ENCODE results near the gene CNNM1. TPM values are rescaled to one million over a fixed set of nuclear protein-coding genes. Genes with fewer than 3 reads are reported as not detected.
A peak's percentile ranks its signal among the peaks of the same experiment; 100 is the strongest.

Gene CNNM1
- total RNA-seq, 1 experiment from 2014 or later, result not detected

- H3K4me2 ChIP-seq, result no peak overlapping the region
Observed at GRCh38 chr10:99285881-99286280, 43.3 kb upstream of the CNNM1 start.

GRCh38 chr10:99290306-99290705 lies 38.9 kb upstream of the CNNM1 start:
- BruUV-seq (replicated peaks), result no TSS peak

More at GRCh38 chr10:99285881-99286280, 43.3 kb upstream of the CNNM1 start:
- no peaks in the 10 kb centered on the region for H3K36me3 ChIP-seq (ENCODE audit: low read depth)
- no peak overlapping the region for H3K27ac ChIP-seq
- no peak overlapping the region for H3K4me3 ChIP-seq
- intact Hi-C loops (cut with micrococcal nuclease; ENCODE audit: unreplicated experiment), result no loop called here
- no peak for DNase-seq
- H3K4me1 ChIP-seq (replicated peaks; ENCODE audit: insufficient read depth), result no peaks in the 10 kb centered on the region
- no TSS peak for BruUV-seq (replicated peaks)
- no peak overlapping the region for H2AFZ ChIP-seq
- no peaks in the 10 kb centered on the region for H4K20me1 ChIP-seq (ENCODE audit: insufficient read depth)
- H3F3A ChIP-seq (ENCODE audit: insufficient read depth, low read depth), result no peaks in the 10 kb centered on the region
- no peaks in the 10 kb centered on the region for H3K79me2 ChIP-seq (ENCODE audit: low read depth)
- no peaks in the 10 kb centered on the region for H3K27me3 ChIP-seq (ENCODE audit: insufficient read depth, low read depth)
- TF ChIP-seq CTCF (conservative IDR thresholded peaks at IDR 0.05) (no peak), EZH2 (IDR thresholded peaks at IDR 0.05; ENCODE audit: low read depth) (no peak)
- H3K9me3 ChIP-seq (ENCODE audit: insufficient read depth, low read depth), result no peaks in the 10 kb centered on the region
- POLR2A ChIA-PET (ENCODE audit: unreplicated experiment), result no interaction called here
- H3K9me2 ChIP-seq (ENCODE audit: insufficient read depth), result no peaks in the 10 kb centered on the region
- CTCF ChIA-PET, result no interaction called here

GRCh38 chr10:99292159-99292558 lies 37.0 kb upstream of the CNNM1 start:
- Histone ChIP-seq H3K4me2 (no peak overlapping the region), H3K4me1 (replicated peaks; ENCODE audit: insufficient read depth) (no peaks in the 10 kb centered on the region), H2AFZ (no peak overlapping the region), H3F3A (ENCODE audit: insufficient read depth, low read depth) (no peaks in the 10 kb centered on the region), H3K79me2 (ENCODE audit: low read depth) (no peaks in the 10 kb centered on the region), H3K27ac (no peak overlapping the region), H3K9me3 (ENCODE audit: insufficient read depth, low read depth) (no peaks in the 10 kb centered on the region), H3K27me3 (ENCODE audit: insufficient read depth, low read depth) (no peaks in the 10 kb centered on the region), H3K9me2 (ENCODE audit: insufficient read depth) (no peaks in the 10 kb centered on the region), H4K20me1 (ENCODE audit: insufficient read depth) (no peaks in the 10 kb centered on the region), H3K4me3 (no peak overlapping the region), H3K36me3 (ENCODE audit: low read depth) (no peaks in the 10 kb centered on the region)
- TF ChIP-seq CTCF (conservative IDR thresholded peaks at IDR 0.05) (no peak), EZH2 (IDR thresholded peaks at IDR 0.05; ENCODE audit: low read depth) (no peak)
- no TSS peak for BruUV-seq (replicated peaks)
- DNase-seq, result peak in 1 of 2 experiments; percentile 36
- POLR2A ChIA-PET (ENCODE audit: unreplicated experiment), result no interaction called here
- CTCF ChIA-PET, result no interaction called here
- intact Hi-C loops (cut with micrococcal nuclease; ENCODE audit: unreplicated experiment), result no loop called here

More at GRCh38 chr10:99290306-99290705, 38.9 kb upstream of the CNNM1 start:
- Histone ChIP-seq H3K4me1 (replicated peaks; ENCODE audit: insufficient read depth) (no peaks in the 10 kb centered on the region), H3K27me3 (ENCODE audit: insufficient read depth, low read depth) (no peaks in the 10 kb centered on the region), H3K4me3 (no peak overlapping the region), H2AFZ (no peak overlapping the region), H3K4me2 (no peak overlapping the region), H3K36me3 (ENCODE audit: low read depth) (no peaks in the 10 kb centered on the region), H3F3A (ENCODE audit: insufficient read depth, low read depth) (no peaks in the 10 kb centered on the region), H3K79me2 (ENCODE audit: low read depth) (no peaks in the 10 kb centered on the region), H3K9me3 (ENCODE audit: insufficient read depth, low read depth) (no peaks in the 10 kb centered on the region), H3K9me2 (ENCODE audit: insufficient read depth) (no peaks in the 10 kb centered on the region), H4K20me1 (ENCODE audit: insufficient read depth) (no peaks in the 10 kb centered on the region), H3K27ac (no peak overlapping the region)
- ChIA-PET CTCF (no interaction called here), POLR2A (ENCODE audit: unreplicated experiment) (no interaction called here)
- TF ChIP-seq EZH2 (IDR thresholded peaks at IDR 0.05; ENCODE audit: low read depth) (no peak), CTCF (conservative IDR thresholded peaks at IDR 0.05) (no peak)
- DNase-seq, result no peak
- intact Hi-C loops (cut with micrococcal nuclease; ENCODE audit: unreplicated experiment), result no loop called here
